ENCODE measurements around the gene KCNAB2. TPM values are rescaled to one million over a fixed set of nuclear protein-coding genes. Genes with fewer than 3 reads are reported as not detected.

KCNAB2 gene
- total and polyA plus RNA-seq, 2 donors (not counting 1 experiment from before 2014, with no cell fraction given), result 90.7 to 143 TPM

GRCh38 chr1:6099787-6100765 is 54.4 kb downstream of the KCNAB2 start:
- Histone ChIP-seq H3K79me2 (ENCODE audit: control insufficient read depth, insufficient read depth, low read length) (no peaks in the 10 kb centered on the region), H3K4me3 (ENCODE audit: control extremely low read depth in 1 of 5, extremely low read depth in 1 of 5, insufficient read depth in 1 of 5, low read depth in 2 of 5, low read length in 4 of 5) (no peak overlapping the region), H3K27ac (ENCODE audit: low read length in 2 of 2) (no peak overlapping the region), H3K36me3 (replicated peaks in 1 of 2; ENCODE audit: control extremely low read depth in 1 of 2, control insufficient read depth in 1 of 2, extremely low read depth in 1 of 2, insufficient read depth in 2 of 2, low read length in 1 of 2) (peaks cover 0 to 7% of the 10 kb centered on the region in 2 experiments), H3K4me2 (replicated peaks; ENCODE audit: low read depth, low read length, poor library complexity, severe bottlenecking) (no peak overlapping the region), H4K20me1 (ENCODE audit: control insufficient read depth, insufficient read depth, low read length, poor library complexity, severe bottlenecking) (no peaks in the 10 kb centered on the region), H3K4me1 (ENCODE audit: control insufficient read depth in 2 of 2, insufficient read depth in 2 of 2, low read length in 2 of 2) (no peaks in the 10 kb centered on the region), H3K27me3 (replicated peaks in 1 of 4; ENCODE audit: control extremely low read depth in 1 of 4, control insufficient read depth in 3 of 4, insufficient read depth in 4 of 4, low read length in 3 of 4) (peaks cover 0 to 9% (median 0%) of the 10 kb centered on the region in 4 experiments), H3K9ac (ENCODE audit: low read length) (no peak overlapping the region), H2AFZ (ENCODE audit: insufficient read depth, low read depth, low read length, poor library complexity, severe bottlenecking) (no peak overlapping the region), H3K9me3 (ENCODE audit: control extremely low read depth in 1 of 3, control insufficient read depth in 2 of 3, insufficient read depth in 1 of 3, low read length in 2 of 3) (no peaks in the 10 kb centered on the region)
- POLR2A ChIA-PET, result no interaction called here
- peak; percentile 19 for TF ChIP-seq CTCF (IDR thresholded peaks at IDR 0.05)
- TF ChIP-seq EZH2 (IDR thresholded peaks at IDR 0.05; ENCODE audit: borderline replicate concordance, insufficient read depth, low read depth, low read length, poor library complexity, severe bottlenecking), result no peak
- ATAC-seq (ENCODE audit: low read depth) (no peak), DNase-seq (peak; percentile 38)
- Mint-ChIP-seq H3K9me3 (ENCODE audit: insufficient read depth) (no peaks in the 10 kb centered on the region), H3K27me3 (no peaks in the 10 kb centered on the region), H3K4me3 (no peak overlapping the region), H3K4me1 (no peaks in the 10 kb centered on the region), H3K27ac (no peak overlapping the region)
- CTCF ChIA-PET, result interaction anchor here (0.5 kb wide), 1 partner anchor 206 kb away, joined by 3 read pairs; no protein-coding TSS in a partner anchor
- 73% methylated on average over 19 of the region's 27 CpGs for WGBS (ENCODE audit: insufficient coverage)
- intact Hi-C loops (cut with micrococcal nuclease), result no loop called here
